WTC11 (cell line): ENCODE measurements around the gene RADIL. TPM values are rescaled to one million over a fixed set of nuclear protein-coding genes. Genes with fewer than 3 reads are reported as not detected.

Source experiments
- ATAC-seq: fragments of 200-7000 bp; cut with Tn5 transposase; 2 replicates; pipeline ENCODE4 v1.10.0; 2021; ENCODE audit warnings: mild to moderate bottlenecking, moderate library complexity
- CTCF ChIA-PET: fragments of 300-600 bp; sonication (Branson Sonifier 250); formaldehyde crosslinking; loops from one replicate; lab custom pipeline; 2021; ENCODE audit warnings: antibody characterized with exemption; lab: Charles Lee
- POLR2A ChIA-PET: fragments of 350-600 bp; sonication (Branson Sonifier 250); formaldehyde crosslinking; loops from one replicate; lab custom pipeline; 2021; ENCODE audit warnings: antibody characterized with exemption; lab: Charles Lee
- DNase-seq: peaks from one replicate; pipeline ENCODE4 v3.0.0; 2021; ENCODE audit warnings: low spot score
- H3K27ac Mint-ChIP-seq: 2 replicates; pipeline ENCODE4 v1.8.0; 2021; ENCODE audit warnings: mixed read lengths
- H3K27me3 Mint-ChIP-seq: 2 replicates; pipeline ENCODE4 v1.8.0; 2021; ENCODE audit warnings: low read depth, mild to moderate bottlenecking, moderate library complexity, mixed read lengths
- H3K36me3 Mint-ChIP-seq: 2 replicates; pipeline ENCODE4 v1.8.0; 2021; ENCODE audit warnings: mixed read lengths
- H3K4me1 Mint-ChIP-seq: 2 replicates; pipeline ENCODE4 v1.8.0; 2022; ENCODE audit warnings: mixed read lengths
- H3K4me3 Mint-ChIP-seq: 2 replicates; pipeline ENCODE4 v1.8.0; 2021; ENCODE audit warnings: mild to moderate bottlenecking, moderate library complexity, mixed read lengths
- H3K9me3 Mint-ChIP-seq: 2 replicates; pipeline ENCODE4 v1.8.0; 2021; ENCODE audit warnings: mixed read lengths
- CREB1 ChIP-seq: sonication (generic); formaldehyde crosslinking; IDR thresholded peaks from 2 replicates; pipeline ENCODE4 v1.8.0; 2023; ENCODE audit warnings: mild to moderate bottlenecking, missing genetic modification reagents
- CREM ChIP-seq: sonication (generic); formaldehyde crosslinking; IDR thresholded peaks from 2 replicates; pipeline ENCODE4 v1.8.1; 2022; ENCODE audit warnings: mild to moderate bottlenecking, missing genetic modification reagents, moderate library complexity
- EMX1 ChIP-seq: fragments of 250-450 bp; sonication (Bioruptor Pico); IDR thresholded peaks from 2 replicates; pipeline ENCODE4 v1.8.0; 2021; ENCODE audit warnings: mild to moderate bottlenecking
- FOXP1 ChIP-seq: sonication (generic); formaldehyde crosslinking; IDR thresholded peaks from 2 replicates; pipeline ENCODE4 v1.8.0; 2022; ENCODE audit warnings: missing genetic modification reagents, mild to moderate bottlenecking, moderate library complexity, borderline replicate concordance
- GTF2I ChIP-seq: fragments of 250-450 bp; sonication (Bioruptor Pico); conservative IDR thresholded peaks from 2 replicates; pipeline ENCODE4 v1.4.0; 2021; ENCODE audit warnings: mild to moderate bottlenecking
- JUN ChIP-seq: sonication (generic); formaldehyde crosslinking; IDR thresholded peaks from 2 replicates; pipeline ENCODE4 v1.8.0; 2023; ENCODE audit warnings: mild to moderate bottlenecking, missing genetic modification reagents
- MAX ChIP-seq: sonication (generic); formaldehyde crosslinking; IDR thresholded peaks from 2 replicates; pipeline ENCODE4 v1.8.0; 2022; ENCODE audit warnings: mild to moderate bottlenecking, missing genetic modification reagents
- NFATC4 ChIP-seq: fragments of 250-450 bp; sonication (Bioruptor Pico); IDR thresholded peaks from 2 replicates; pipeline ENCODE4 v1.9.0; 2021; ENCODE audit warnings: mild to moderate bottlenecking
- NFYB ChIP-seq: sonication (generic); formaldehyde crosslinking; conservative IDR thresholded peaks from 2 replicates; pipeline ENCODE4 v1.8.0; 2022; ENCODE audit warnings: low read depth, missing genetic modification reagents
- PRDM15 ChIP-seq: sonication (generic); formaldehyde crosslinking; IDR thresholded peaks from 2 replicates; pipeline ENCODE4 v1.8.0; 2022; ENCODE audit warnings: missing genetic modification reagents
- PREB ChIP-seq: sonication (generic); formaldehyde crosslinking; IDR thresholded peaks from 2 replicates; pipeline ENCODE4 v1.8.1; 2022; ENCODE audit warnings: mild to moderate bottlenecking, missing genetic modification reagents, moderate library complexity, borderline replicate concordance
- RELA ChIP-seq: sonication (generic); formaldehyde crosslinking; IDR thresholded peaks from 2 replicates; pipeline ENCODE4 v1.8.1; 2022; ENCODE audit warnings: missing genetic modification reagents, mild to moderate bottlenecking, borderline replicate concordance
- RORB ChIP-seq: fragments of 250-450 bp; sonication (Bioruptor Pico); IDR thresholded peaks from 2 replicates; pipeline ENCODE4 v1.9.0; 2021; ENCODE audit warnings: mild to moderate bottlenecking
- ZNF138 ChIP-seq: sonication (generic); formaldehyde crosslinking; conservative IDR thresholded peaks from 2 replicates; pipeline ENCODE4 v1.8.1; 2022; ENCODE audit warnings: mild to moderate bottlenecking, moderate library complexity, missing genetic modification reagents
- ZNF423 ChIP-seq: fragments of 250-450 bp; sonication (Bioruptor Pico); IDR thresholded peaks from 2 replicates; pipeline ENCODE4 v2.1.2; 2022; ENCODE audit warnings: mild to moderate bottlenecking, moderate library complexity
- ZNF512 ChIP-seq: sonication (generic); formaldehyde crosslinking; IDR thresholded peaks from 2 replicates; pipeline ENCODE4 v1.8.1; 2022; ENCODE audit warnings: missing genetic modification reagents, borderline replicate concordance
- total RNA-seq: library from RNA; stranded (reverse); gene quantifications from 3 replicates; pipeline ENCODE4 v1.2.3, GENCODE V29; 2021
- TF ChIP-seq, protein P1 (sequence below): fragments of 250-450 bp; sonication (Bioruptor Pico); conservative IDR thresholded peaks from 2 replicates; pipeline ENCODE4 v1.9.0; 2021; ENCODE audit warnings: mild to moderate bottlenecking
- TF ChIP-seq, protein P2 (sequence below): fragments of 250-450 bp; sonication (Bioruptor Pico); IDR thresholded peaks from 2 replicates; pipeline ENCODE4 v1.9.0; 2021; ENCODE audit warnings: moderate library complexity, mild to moderate bottlenecking, inconsistent platforms, borderline replicate concordance

RADIL gene
- total RNA-seq, 1 experiment from 2014 or later, result 11.1 TPM

DNA sequence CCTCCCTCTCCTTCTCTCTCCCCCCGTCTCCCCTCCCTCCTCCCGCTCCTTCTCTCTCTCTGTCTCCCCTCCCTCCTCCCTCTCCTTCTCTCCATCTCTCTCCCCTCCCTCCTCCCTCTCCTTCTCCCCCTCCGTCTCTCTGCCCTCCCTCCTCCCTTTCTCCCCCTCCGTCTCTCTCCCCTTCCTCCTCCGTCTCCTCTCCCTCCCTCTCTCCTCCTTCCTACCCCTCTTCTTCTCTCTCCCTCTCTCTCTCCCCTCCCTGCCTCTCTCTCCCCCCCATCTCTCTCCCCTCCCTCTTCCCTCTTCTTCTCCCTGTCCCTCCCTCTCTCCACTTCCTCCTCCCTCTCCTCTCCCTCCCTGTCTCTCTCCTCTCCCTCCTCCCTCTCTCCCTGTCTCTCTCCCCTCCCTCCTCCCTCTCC lies 75.9 kb downstream of the RADIL start:
- peaks cover under 1% of the 10 kb centered on the region; the same call in 1 of the 2 replicates for H3K36me3 Mint-ChIP-seq
- DNase-seq, result no peak
- no peak overlapping the region for H3K4me3 Mint-ChIP-seq
- no peak for TF ChIP-seq PREB (CRISPR knock-in tag)
- TF ChIP-seq GTF2I, result no peak
- TF ChIP-seq EMX1 (CRISPR knock-in tag), result no peak
- TF ChIP-seq MAX (CRISPR knock-in tag), result no peak
- TF ChIP-seq, protein P1, sequence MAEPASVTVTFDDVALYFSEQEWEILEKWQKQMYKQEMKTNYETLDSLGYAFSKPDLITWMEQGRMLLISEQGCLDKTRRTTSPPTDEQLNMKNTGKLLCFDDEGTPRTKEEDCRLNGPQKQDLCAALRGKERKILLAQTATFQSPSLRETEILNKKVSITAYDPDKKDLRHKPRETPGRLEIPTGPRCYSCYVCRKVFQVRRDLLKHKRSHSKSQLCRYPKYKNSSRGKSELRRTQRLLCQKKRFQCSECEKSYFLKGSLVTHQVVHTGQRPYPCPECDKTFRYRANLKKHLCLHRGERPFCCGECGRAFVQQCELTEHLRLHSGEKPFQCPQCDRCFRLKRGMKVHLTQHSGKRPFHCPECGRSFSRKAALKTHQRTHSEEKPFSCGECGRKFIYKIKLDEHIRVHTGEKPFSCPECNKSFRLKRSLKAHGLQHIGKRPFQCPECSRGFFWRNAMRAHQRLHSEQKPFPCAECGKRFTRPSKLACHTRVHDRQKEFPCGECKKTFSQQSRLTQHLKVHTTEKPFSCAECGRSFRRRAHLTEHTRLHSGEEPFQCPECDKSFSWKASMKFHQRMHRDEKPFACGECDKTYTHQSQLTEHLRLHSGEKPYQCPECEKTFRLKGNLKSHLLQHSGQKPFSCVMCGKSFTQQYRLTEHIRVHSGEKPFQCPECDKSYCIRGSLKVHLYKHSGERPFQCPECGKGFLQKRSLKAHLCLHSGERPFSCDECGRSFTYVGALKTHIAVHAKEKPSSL, result no peak
- TF ChIP-seq, protein P2, sequence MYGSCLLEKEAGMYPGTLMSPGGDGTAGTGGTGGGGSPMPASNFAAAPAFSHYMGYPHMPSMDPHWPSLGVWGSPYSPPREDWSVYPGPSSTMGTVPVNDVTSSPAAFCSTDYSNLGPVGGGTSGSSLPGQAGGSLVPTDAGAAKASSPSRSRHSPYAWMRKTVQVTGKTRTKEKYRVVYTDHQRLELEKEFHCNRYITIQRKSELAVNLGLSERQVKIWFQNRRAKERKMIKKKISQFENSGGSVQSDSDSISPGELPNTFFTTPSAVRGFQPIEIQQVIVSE (CRISPR knock-in tag), result no peak
- TF ChIP-seq CREB1 (CRISPR knock-in tag), result no peak
- no peak for TF ChIP-seq ZNF512
- TF ChIP-seq NFYB (CRISPR knock-in tag), result no peak
- no peak for TF ChIP-seq FOXP1 (CRISPR knock-in tag)
- no peak for TF ChIP-seq RELA
- no peak for TF ChIP-seq PRDM15
- TF ChIP-seq RORB, result no peak
- TF ChIP-seq NFATC4 (CRISPR knock-in tag), result no peak
- TF ChIP-seq CREM (CRISPR knock-in tag), result no peak
- no peak for TF ChIP-seq JUN (CRISPR knock-in tag)
- no peak for TF ChIP-seq ZNF423 (CRISPR knock-in tag)
- no peak for TF ChIP-seq ZNF138
- TF ChIP-seq, all 79 proteins: peak for 0
- ATAC-seq, result no peak
- Mint-ChIP-seq H3K4me1 (peaks cover 4% of the 10 kb centered on the region), H3K27ac (no peak overlapping the region), H3K9me3 (peaks cover 2% of the 10 kb centered on the region), H3K27me3 (peaks cover 20% of the 10 kb centered on the region)
- ChIA-PET POLR2A (interaction anchor here (1.1 kb wide), 1 partner anchor 75 kb away, joined by 4 read pairs; no protein-coding TSS in a partner anchor), CTCF (interaction anchor here (3.7 kb wide), 1 partner anchor 15 kb away, joined by 37 read pairs; no protein-coding TSS in a partner anchor)
